ENCODE results near the gene CTNND1.

GRCh38 chr11:57732661-57733060 is 28.9 kb upstream of the CTNND1 start:
- TF ChIP-seq RFX7 (CRISPR knock-in tag; IDR thresholded peaks at IDR 0.05) (no peak), HDAC6 (IDR thresholded peaks at IDR 0.05; ENCODE audit: low read depth, low read length) (no peak), ZBTB40 (IDR thresholded peaks at IDR 0.05) (no peak), ZBTB40 (CRISPR knock-in tag; IDR thresholded peaks at IDR 0.05) (no peak), MAFF (IDR thresholded peaks at IDR 0.05; ENCODE audit: low read length) (no peak), SREBF1 (IDR thresholded peaks at IDR 0.05; ENCODE audit: borderline replicate concordance, low read depth, low read length) (no peak), JUNB (CRISPR knock-in tag; conservative IDR thresholded peaks at IDR 0.05) (no peak), E2F4 (CRISPR knock-in tag; IDR thresholded peaks at IDR 0.05; ENCODE audit: low read depth) (no peak), ZNF589 (CRISPR knock-in tag; IDR thresholded peaks at IDR 0.05; ENCODE audit: low read depth) (no peak), IRF2 (CRISPR knock-in tag; IDR thresholded peaks at IDR 0.05) (no peak), CREM (IDR thresholded peaks at IDR 0.05; ENCODE audit: low read depth) (no peak), MAFK (IDR thresholded peaks at IDR 0.05; ENCODE audit: low read length) (no peak), ATF1 (CRISPR knock-in tag; IDR thresholded peaks at IDR 0.05) (no peak), ATF1 (tag; IDR thresholded peaks at IDR 0.05) (no peak)

Measured in K562 (cell line).